ENCODE measurements around the gene LARP6.
A peak's percentile ranks its signal among the peaks of the same experiment; 100 is the strongest.

LARP6 gene

GRCh38 chr15:70857562-70858285, 3.8 kb upstream of the LARP6 start:
- no peak for TF ChIP-seq CTCF (IDR thresholded peaks at IDR 0.05; ENCODE audit: low read length, missing control alignments)
- no peak overlapping the region for H3K4me3 ChIP-seq (replicated peaks; ENCODE audit: low read depth, low read length)
- DNase-seq (ENCODE audit: low read depth): peak; percentile 41

- peak; percentile 99 for DNase-seq (ENCODE audit: low read depth)
- no peak for TF ChIP-seq CTCF (IDR thresholded peaks at IDR 0.05; ENCODE audit: low read length, missing control alignments)
- peak overlapping the region; percentile 27 for H3K4me3 ChIP-seq (replicated peaks; ENCODE audit: low read depth, low read length)
Observed at GRCh38 chr15:70856884-70857561, 3.1 kb upstream of the LARP6 start.

- H3K4me3 ChIP-seq (replicated peaks; ENCODE audit: low read depth, low read length): peak overlapping the region; percentile 27
- DNase-seq (ENCODE audit: low read depth): peak; percentile 47
- no peak for TF ChIP-seq CTCF (IDR thresholded peaks at IDR 0.05; ENCODE audit: low read length, missing control alignments)
Observed at GRCh38 chr15:70856177-70856883, 2.4 kb upstream of the LARP6 start.

GRCh38 chr15:70855764-70856163, 1.8 kb upstream of the LARP6 start:
- no peak for DNase-seq (ENCODE audit: low read depth)
- no peak for TF ChIP-seq CTCF (IDR thresholded peaks at IDR 0.05; ENCODE audit: low read length, missing control alignments)
- no peak overlapping the region for H3K4me3 ChIP-seq (replicated peaks; ENCODE audit: low read depth, low read length)

- peak overlapping the region; percentile 59 for H3K4me3 ChIP-seq (replicated peaks; ENCODE audit: low read depth, low read length)
- no peak for TF ChIP-seq CTCF (IDR thresholded peaks at IDR 0.05; ENCODE audit: low read length, missing control alignments)
Observed at GRCh38 chr15:70854666-70854976, 664 bp upstream of the LARP6 start.

GRCh38 chr15:70853318-70853972, 512 bp downstream of the LARP6 start:
- peak overlapping the region; percentile 86 for H3K4me3 ChIP-seq (replicated peaks; ENCODE audit: low read depth, low read length)
- TF ChIP-seq CTCF (IDR thresholded peaks at IDR 0.05; ENCODE audit: low read length, missing control alignments): no peak
- DNase-seq (ENCODE audit: low read depth): no peak

More at GRCh38 chr15:70854666-70854976, 664 bp upstream of the LARP6 start:
- peak; percentile 46 for DNase-seq (ENCODE audit: low read depth)

Measured in fibroblast of pulmonary artery (primary cell).